8988T (cell line): Measurements from ENCODE around the gene DLK2.
A peak's percentile ranks its signal among the peaks of the same experiment; 100 is the strongest.
"Not testable (repeated sequence)": the region's sequence is repeated elsewhere in the genome, so short reads cannot be mapped to it uniquely, and the experiment has no call there.

Source experiments
- DNase-seq: peaks from one replicate; pipeline ENCODE4 v3.0.0; 2011

Gene DLK2, protein sequence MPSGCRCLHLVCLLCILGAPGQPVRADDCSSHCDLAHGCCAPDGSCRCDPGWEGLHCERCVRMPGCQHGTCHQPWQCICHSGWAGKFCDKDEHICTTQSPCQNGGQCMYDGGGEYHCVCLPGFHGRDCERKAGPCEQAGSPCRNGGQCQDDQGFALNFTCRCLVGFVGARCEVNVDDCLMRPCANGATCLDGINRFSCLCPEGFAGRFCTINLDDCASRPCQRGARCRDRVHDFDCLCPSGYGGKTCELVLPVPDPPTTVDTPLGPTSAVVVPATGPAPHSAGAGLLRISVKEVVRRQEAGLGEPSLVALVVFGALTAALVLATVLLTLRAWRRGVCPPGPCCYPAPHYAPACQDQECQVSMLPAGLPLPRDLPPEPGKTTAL

DNA sequence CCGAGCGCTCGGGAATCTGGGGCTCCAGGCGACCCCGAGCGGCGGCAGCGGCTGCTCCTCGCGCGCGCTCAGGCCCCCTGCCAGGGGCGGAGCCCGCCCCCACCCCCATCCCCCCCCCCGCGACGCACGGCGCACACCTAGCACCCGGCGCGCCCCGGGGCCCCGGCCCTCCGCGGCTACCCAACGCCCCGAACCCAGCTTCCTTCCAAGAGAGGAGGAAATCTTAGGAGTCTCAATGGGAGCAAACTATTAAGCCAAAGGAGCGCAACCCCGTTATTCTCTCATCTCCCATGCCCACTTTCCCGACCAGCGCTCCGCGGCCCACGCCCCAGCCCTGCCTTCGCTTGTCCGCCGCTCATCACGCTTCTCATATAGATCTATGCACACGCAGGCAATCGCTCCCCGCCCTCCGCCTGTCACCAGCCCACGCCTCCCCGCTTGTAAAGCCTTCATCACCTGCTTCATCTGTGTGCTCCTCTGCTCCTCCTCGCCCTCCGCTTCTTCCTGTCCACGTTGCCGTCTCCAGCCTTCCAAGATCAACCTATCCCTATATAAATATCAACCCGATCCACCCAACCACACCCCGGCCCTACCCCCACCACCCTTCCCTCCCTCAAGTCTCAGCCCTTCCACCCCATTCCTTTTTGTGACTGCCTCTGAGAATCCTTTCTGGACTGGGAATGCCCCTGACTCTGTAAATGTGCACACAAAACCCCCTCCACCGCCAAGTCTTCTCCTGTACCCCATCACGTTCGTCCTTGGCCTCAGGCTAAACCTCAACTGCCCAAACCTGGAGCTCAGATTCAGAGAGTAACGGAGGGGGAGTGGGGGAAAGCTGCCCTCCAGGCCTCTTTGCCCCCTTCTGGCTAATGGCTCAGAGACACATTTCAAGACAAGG is at the start of gene DLK2:
Gene DLK2 (minus strand): TSS at position 18 of the 898 bp plus-strand sequence. CDS start 723 bp downstream, outside the sequence.
- no peak for DNase-seq

DNA sequence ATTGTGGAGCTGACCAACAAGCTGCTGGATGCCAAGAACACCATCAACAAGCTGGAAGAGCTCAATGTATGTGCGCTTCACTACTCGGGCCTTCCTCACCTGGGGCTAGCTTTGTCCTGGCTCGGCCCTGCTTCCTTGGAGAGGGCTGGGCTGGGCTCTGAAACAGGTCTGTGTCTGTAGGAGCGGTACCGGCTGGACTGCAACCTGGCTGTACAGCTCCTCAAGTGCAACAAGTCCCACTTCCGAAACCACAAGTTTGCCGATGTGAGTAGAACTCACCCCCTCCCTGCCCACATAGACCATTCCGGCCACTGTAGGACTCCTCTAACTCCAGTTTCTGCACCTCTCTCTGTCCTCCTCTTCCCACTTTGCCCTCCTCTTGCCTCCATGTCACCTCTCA is 48.1 kb upstream of the DLK2 start:
- DNase-seq, result no peak

DNA sequence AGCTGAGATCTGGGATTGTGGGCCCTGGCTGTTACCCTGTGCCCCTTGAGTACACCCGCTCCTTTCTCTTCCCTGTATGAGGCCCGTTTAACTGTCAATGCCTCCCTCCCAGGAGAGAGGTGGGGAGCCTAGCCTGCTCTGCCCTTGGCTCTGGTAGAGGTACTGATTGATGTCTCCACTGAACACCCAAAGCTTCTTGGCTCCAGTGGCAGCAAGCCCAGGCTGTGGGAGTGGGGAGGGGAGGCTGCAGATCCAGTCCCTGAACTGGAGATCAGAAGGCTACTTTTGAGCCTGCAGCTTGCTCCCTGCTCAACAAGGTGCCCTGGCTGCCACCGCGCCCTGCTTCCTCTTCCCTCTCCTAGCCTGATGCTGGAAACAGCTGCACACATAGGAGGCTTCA is 47.3 kb upstream of the DLK2 start:
- DNase-seq, result no peak

DNA sequence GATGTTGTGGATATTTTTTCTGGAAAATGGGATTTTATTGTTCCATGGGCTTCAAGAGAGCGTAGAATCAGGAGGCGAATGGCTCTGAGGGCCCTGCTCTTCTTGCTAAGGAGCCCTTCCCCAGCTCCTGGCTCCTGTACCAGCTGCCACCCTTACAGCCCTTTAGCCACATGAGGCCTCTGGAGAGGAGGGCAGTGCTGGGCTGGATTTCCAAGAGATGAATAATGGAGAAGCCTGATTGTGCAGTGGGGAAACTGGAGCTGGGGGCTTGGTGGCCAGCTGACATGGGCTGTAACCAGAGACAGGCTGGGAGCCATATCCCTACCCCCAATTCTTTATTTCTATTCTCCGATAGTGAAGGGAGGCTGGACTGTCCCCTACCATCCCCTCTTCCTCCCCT is 45.6 kb upstream of the DLK2 start:
- no peak for DNase-seq

DNA sequence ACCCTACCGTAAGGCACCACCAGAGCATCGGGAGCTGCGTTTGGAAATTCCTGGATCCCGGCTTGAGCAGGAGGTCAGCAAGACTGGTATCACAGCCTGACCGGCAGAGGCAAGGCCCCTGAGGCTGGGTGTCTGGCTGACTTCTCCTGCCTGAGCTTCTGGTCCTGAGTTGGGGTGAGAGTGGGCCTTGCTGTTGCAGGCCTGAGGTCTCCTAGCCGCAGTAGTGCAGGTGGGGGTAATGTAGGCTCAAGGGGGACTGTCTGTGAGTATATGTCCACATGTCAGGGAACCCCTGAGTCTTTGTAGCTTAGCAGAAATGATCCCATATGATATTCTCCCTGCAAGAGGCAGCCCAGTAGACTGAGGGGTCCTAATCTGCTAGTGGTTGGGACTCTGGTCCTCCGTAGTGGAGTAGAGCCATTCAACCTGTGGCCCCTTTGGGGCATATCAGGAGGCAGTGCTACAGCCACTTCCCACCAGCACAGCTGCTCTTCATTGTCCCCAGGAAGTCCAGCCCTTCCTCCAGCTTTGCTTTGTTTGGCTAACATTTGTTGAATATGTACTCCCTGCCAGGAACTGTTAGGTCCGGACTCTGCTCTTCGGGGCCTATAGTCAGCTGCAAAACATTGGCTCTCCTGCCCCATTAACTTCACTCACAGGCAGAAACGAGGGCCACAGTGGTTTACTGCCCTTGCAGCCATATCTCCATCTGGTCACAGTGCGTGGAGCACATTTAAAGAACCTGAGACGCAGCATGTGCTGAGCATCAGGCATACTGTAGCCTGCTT is 43.9 kb upstream of the DLK2 start:
- no peak for DNase-seq

DNA sequence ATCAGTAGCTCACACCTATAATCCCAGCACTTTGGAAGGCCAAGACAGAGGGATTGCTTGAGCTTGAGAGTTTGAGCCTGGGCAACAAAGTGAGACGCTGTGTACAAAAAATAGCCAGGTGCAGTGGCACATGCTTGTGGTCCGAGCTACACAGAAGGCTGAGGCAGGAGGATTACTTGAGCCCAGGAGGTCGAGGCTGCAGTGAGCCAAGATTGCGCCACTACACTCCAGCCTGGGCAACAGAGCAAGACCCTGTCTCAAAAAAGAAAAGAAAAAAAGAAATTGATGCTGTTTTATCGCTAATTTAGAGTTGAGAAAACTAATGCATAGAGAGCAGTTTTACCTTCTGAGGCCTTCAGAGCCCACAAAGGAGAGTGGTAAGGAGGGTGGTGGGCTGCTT is 42.9 kb upstream of the DLK2 start:
- DNase-seq, result not testable (repeated sequence)

DNA sequence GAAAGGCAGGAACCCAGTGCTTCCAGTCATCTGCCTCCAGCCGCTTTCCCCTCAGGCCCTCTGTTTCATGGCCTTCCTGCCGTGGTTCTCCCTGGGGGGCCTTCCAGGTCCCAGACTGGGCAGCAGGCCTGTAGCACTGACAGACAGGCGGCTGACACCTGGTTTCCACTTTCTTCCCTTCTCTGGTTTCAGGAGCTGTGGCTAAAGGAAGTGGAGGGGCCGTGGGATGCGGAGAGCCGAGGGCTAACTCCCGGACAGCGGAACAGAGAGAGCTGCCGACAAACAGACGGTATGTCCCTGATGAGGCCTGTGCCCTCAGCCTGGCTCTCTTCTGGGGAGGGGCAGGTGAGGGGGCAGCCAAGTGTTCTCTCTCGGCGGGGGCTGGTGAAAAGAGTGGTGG is 42.3 kb upstream of the DLK2 start:
- DNase-seq, result no peak

DNA sequence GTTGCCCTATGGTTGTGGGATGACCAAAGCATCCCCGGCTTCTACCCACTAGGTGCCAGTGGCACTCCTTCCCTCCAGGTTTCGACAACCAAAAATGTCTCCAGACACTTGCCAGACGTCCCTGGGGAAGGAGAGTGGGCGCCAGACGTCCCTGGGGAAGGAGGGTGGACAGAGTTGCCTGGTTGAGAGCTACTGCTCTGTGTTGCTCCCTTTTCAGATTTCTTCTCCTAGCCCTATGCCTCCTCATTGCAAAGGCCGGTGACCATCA is 41.7 kb upstream of the DLK2 start:
- no peak for DNase-seq

DNA sequence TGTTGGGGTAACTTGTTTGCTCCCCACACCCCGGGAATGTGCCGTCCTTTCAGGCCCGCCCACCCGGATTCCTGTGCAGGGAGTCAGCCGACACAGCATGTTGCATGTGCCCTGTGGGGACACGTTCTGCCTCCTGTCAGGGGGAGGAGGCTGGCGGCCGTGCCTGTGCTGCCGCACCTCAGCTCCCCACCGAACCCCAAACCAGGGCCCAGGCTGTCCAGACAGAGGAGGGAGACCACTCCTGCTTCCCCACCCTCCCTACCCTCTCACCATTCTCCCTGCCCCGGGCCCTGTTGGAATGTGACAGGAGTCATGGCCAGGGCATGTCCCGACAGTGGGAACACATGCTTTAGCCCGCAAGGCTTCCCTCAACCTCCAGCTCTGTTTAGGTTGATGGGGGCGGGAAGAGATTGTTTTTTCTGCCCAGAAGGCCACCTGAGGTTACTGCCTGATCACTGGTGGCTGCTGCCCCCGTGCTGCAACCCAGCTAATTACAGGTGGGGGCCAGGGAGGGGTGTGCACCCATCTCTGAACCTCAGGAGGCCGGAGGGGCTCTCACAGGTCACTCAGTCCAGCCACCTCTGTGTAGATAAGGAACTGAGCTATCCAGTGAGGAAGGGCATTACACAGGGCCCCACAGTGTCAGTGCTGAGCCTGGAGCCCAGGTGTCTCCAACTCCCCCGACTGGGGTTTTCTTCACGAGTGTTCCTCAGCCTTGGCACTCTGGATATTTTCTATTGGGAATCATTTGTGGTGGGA is 41.2 kb upstream of the DLK2 start:
- DNase-seq, result peak; percentile 81

DNA sequence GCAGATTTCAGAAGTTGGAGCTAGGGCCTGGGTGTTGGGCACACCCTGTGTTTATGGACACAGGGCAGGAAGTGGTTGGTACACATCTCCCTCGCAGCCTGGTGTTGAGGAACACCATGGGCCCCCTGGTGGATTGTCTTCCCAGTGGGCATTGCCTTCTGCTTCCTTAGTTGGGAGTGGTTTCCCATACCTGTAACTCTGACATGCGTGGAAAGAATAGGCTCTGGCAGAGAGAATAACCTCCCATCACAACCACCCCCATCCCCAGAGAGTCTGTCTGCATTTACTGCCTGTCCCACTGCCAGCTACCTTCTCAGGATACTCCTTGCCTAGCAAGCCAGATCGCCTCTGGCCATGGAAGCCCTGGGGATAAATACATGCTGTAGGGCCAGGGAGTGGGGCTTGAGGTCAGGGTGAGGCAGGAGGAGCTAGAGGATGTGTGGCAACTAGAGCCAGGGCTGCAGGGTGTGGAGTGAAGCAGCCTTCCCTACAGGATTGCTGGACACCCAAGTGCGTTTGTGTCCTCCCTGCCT is 40.1 kb upstream of the DLK2 start:
- no peak for DNase-seq

DNA sequence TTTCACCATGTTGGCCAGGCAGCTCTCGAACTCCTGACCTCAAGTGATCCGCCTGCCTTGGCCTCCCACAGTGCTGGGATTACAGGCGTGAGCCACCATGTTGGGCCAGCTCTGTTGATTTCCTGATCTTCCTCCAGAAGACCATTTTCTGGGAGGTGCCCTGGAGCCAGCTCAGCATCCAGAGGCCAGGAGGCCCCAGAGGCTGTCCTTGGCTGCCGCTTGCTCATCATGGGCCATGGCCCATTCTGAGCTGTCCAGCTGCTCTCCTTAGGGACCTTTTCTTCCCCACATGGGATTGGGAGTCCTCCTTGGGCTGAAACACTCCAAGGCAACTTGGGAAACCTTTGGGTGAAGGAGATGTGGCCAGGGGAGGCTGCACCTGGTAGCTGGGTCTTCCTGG is 39.4 kb upstream of the DLK2 start:
- no peak for DNase-seq

DNA sequence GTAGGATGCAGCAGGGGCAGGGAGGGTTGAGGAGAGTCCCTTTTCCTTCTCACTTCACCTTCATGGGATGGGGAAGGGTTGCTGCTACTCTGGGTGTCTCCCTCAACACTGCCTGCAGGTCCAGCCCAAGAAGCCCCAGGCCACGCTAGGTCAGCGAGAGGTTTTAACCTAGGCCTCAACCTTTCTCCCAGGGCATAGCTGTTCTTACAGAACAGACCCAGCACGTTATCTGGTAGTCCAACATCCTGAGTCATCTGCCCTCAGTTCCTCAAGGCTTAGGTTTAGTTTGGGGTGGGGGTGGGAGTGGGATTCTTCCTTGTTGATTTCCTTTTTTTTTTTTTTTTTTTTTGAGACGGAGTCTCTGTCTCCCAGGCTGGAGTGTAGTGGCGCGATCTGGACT is 39.0 kb upstream of the DLK2 start:
- DNase-seq, result no peak

DNA sequence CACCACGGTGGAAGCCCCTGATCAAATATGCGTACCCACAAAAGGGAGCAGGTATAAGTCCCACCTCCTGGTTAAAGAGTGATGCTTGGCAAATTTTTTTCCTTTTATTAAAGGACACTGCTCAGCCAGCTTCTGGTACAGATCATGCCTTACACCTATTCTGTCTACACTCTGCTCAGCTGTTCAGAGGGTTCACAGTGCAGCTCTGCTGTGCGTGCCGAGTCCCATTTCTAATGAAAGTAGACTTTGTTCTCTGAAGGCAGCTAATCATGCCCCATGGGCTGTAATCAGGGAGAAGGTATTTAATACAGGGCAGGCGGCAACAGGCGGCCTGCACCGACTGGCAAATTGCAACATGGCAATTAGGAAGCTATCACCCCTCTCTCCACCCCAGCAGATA is 38.5 kb upstream of the DLK2 start:
- no peak for DNase-seq

DNA sequence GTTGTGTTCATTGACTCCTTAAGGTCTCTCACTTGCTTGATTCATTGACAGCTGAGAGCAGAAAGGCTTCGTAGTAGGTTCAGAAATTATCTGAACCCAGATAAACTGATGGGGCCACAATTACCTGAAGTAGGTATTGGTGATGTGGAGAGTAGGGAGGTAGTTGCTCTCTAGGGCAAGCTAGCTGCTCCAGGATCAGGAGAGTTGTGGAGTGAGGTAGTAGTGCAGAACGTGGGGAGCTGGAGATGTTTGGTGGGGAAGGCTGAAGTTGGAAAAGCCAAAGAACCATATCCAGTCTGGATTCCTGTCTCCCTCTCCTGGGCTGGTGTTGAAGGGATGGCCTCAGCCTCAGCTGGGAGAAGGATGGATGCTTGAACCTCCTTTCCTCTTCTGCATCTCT is 37.9 kb upstream of the DLK2 start:
- DNase-seq, result no peak

DNA sequence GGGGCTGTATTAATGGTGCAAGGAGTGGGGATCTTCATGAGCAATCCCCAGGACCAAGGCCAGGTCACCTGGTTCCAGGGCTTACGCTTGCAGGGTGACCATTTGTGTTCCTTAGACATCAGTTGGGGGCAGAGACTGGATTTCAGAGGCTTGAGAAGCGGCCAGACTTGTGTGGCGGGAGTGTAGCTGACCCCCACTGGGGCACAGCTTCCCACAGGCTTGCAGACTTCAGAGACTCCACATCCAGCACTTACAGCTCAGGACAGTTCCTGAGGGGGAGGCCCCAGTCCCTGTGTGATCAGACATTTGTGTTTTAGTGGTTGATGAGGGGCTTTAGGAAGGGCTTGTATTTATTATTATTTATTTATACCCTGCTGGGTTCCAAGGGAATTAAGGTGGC is 37.3 kb upstream of the DLK2 start:
- DNase-seq, result no peak

DNA sequence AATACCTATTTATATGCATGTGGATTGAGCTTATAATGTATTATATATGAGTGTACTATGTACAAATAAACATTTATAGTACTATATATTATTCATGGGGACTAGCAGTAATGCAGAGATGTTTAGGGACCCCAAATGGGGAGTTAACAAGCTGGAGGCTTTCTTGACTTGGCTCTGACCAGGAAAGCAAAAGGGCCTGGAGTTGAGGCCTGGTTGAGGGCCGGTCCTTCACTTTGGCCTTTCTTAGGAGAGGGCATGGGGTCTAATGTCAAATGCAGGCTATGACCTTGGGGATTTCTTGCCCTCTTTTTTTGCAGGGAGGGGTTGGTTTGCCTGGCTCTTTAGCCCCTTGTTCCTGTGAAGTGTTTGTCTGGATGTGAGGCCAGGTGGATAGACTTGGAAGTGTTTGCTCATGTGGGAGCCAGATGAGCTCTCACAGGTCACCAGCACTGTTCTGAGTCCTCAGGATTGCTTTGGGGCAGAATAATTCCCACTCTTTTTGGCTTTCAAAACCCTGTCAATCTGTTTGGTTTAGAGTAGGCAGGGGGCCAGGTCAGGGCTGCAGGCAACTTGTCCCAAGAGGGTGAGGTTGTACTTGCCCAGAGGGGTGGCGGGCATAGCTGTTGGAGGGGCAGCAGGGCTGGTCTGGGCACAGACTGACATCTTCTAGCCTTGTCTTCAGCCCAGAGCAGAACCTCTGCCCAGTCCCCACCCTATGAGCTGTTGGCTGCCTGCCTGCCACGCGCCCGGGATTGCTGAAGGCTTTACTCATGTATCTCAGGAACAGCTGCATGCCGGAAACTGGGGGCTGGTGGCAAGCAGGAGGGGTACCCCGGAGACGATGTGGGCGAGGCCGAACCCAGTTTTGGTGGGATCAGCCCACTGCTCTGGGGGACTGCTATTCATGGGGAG is 36.7 kb upstream of the DLK2 start:
- DNase-seq, result no peak

DNA sequence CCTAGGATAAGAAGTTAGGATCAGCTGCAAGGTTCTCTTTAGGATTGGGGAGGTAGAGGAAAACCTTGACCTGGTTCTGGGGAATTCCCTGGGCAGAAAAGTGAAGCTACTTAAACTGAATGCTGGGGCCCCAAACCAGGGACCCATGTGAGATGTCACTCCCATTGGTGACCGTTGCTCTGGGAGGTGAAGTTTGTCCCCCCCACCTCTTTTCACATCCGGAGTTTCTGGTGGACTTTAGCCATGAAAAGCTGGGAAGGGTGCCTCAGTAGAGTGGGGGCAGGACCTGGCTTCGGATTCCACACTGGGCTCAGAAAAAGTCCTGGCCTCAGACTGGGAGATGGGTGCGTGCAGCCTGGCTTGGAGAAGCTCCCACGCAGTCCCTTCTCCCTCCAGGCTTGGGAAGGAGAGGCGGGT is 35.2 kb upstream of the DLK2 start:
- no peak for DNase-seq

DNA sequence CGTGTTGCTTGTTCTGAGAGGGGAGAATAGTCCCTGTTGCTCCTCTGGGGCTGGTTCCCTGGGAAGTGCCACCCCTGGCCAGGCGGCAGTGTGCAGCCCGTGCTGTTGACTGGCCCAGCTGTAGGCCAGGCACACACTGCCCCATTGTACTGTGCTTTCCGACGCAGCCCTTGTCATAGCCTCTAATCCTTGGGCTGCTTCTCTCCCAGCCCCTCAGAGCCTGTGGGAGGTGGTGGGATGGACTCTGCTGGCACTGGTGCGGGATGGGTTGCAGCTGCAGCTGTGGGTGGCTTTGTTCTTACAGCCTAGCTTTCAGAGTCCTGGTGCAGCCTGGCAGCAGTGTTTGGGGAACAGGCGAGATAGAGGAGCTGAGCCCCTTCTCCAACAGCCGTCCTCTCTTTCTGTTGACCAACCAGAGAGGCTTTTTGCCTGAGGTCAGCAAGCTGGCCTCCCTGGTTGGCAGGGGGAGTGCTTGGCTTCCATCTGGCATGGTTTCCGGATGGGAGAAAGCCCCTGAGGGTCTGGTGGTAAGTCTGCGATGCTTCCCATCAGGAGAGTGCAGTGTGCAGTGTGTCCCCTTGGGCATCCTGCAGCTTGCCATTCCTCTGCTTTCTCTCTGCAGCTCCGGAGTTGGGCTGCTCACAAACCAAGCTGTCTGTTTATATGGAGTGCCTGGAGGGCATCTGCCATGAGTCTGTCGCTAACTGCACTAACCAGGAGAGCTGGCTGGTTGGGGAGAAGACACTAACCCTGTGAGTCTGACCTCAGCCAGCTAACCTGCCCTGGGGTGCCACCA is 34.1 kb upstream of the DLK2 start:
- no peak for DNase-seq

DNA sequence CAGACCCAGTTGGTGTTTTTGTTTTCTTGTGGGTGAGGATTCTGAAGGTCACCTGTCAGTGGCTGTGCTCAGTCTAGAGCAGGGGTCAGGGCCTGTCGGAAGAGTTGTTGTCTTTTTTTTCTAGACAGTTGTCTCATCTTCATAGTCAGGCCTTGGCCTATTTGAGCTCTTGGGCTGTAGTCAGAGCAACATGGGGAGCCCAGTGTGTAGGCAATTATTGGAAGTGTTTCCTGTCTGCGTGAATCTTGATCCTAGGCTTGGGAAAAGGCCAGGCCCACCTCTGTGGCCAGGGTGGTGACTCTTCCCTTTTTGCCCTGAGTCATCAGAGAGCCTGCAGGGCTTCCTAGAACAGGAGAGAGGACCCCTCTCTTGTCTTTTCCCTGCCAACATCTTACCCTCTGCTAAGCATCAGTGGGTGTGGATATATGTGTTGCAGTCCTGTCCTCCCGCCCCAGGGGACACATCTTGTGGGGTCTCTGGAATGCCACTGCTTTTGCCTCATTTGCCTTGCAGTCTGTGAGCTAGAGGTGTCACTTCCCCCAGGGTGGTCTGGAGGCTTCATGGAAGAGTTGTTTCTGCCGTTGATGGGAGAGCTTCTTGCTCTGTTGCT is 33.4 kb upstream of the DLK2 start:
- no peak for DNase-seq

DNA sequence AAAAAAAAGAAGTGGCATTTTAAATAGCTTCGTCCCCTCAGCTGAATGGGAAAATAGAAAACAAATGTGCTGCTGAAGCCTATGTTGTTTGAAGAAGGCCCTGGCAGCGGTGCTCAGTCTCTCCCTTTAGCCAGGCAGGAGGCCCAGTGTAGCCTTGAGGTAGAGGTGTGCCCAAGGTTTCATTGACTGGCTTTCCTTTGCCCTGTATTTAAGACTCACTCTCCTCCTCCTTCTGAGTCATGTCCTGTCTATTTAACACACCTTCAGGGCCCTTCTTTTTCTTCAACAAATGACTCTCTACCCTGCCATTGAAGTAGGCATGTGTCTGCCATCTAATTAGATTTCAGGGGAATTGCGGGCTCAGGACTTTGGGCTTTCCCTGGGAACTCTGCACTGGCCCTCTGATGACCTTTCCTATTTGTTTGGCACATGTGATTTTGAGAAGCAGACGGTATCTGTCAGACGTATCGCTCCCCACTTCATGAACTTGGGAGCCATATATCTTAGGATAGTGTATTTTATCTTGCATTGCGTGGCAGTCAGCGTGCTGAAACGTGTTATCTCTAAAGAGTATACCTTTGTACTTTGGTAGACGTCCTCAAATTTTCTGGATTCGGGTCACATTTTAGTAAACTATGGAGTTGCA is 26.4 kb upstream of the DLK2 start:
- no peak for DNase-seq
